GM13977 (cell line): Measurements from ENCODE around the gene RTL10.
"Not testable (repeated sequence)": the region's sequence is repeated elsewhere in the genome, so short reads cannot be mapped to it uniquely, and the experiment has no call there.

Source experiments
- DNase-seq: peaks from one replicate; pipeline ENCODE4 v3.0.0; 2012; ENCODE audit warnings: low spot score
- CTCF ChIP-seq: IDR thresholded peaks from 2 replicates; pipeline ENCODE4 v1.5.1; 2012; ENCODE audit warnings: mild to moderate bottlenecking, control low read depth; ENCODE audit not compliant: insufficient read depth; ENCODE audit errors: extremely low read depth, missing control alignments
- in situ Hi-C: fragments of 300-500 bp; cut with MboI; formaldehyde crosslinking; loops from one replicate; pipeline ENCODE4 v1.12.0; 2022; ENCODE audit warnings: low sequenced_read_pairs, low pct_unique_long_range_greater_than_20kb, mixed read lengths, inconsistent platforms; ENCODE audit not compliant: unreplicated experiment

Gene RTL10

DNA sequence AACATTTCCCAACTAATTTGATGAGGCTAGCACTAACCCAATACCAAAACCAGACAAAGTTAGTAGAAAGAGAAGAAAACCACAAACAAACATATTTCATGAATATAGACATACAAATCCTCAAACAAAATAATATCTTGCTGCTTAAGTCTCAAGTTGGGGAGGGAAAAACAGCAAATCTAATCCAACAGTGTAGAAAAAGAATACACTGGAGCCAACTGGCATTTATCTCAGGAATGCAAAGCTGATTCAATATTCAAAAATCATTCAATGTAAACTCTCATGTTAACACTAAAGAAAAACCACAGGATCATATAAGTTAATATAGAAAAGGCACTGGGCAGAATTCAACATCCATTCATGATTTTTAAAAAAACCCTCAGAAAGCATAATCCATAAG lies 18.2 kb downstream of the RTL10 start:
- in situ Hi-C loops = no loop called here
- TF ChIP-seq CTCF = no peak
- DNase-seq = no peak

DNA sequence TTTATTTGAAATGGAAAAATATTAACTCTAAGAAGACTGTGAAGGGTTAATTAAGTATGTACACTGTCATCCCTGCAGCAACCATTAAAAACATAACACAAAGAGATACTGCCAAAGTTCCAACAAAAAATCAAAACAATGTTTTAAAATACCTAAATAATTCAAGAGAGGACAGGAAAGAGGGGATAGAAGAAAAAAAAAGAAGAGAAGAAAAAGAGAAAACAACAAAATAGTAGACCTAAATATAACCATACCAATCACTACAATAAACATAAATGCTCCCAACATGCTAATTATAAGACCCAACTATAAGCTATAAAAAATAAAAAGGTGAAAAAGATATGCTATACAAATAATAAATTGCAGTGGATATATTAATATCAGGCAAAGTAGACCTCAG lies 20.1 kb downstream of the RTL10 start:
- TF ChIP-seq CTCF = no peak
- DNase-seq = no peak
- in situ Hi-C loops = no loop called here

GRCh38 chr22:19833327-19833726 lies 21.3 kb downstream of the RTL10 start:
- in situ Hi-C loops, DNase-seq: not testable (repeated sequence)

GRCh38 chr22:19832476-19833108 lies 22.1 kb downstream of the RTL10 start:
- TF ChIP-seq CTCF = no peak
- in situ Hi-C loops = no loop called here
- DNase-seq = no peak

GRCh38 chr22:19831979-19832378 lies 22.7 kb downstream of the RTL10 start:
- DNase-seq, in situ Hi-C loops: not testable (repeated sequence)

GRCh38 chr22:19831016-19831415 lies 23.7 kb downstream of the RTL10 start:
- TF ChIP-seq CTCF = no peak
- no peak for DNase-seq
- in situ Hi-C loops = no loop called here

DNA sequence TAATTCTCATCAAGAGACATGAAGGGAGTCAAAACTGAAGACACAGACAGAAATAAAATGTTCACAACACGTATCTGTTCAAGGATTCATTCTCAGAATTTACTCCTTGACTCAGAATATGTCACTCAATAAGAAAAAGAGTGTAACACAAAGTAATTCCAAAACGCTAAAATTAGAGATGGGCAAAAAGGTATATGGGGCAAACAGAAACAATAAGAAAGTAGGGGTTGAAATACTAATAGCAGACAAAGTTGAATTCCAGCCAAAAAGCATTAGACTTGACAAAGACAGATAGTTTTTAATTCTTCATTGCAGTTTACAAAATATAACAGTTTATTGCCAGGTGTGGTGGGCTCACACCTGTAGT lies 26.7 kb downstream of the RTL10 start:
- no peak for DNase-seq
- TF ChIP-seq CTCF = no peak
- in situ Hi-C loops = no loop called here
